IMR-90 (cell line): ENCODE measurements around the gene ITLN2. TPM values are rescaled to one million over a fixed set of nuclear protein-coding genes. Genes with fewer than 3 reads are reported as not detected.

ENCODE experiments used
- ATAC-seq: fragments of 200-7000 bp; cut with Tn5 transposase; 2 replicates; pipeline ENCODE4 v1.9.1; 2020; ENCODE audit warnings: low read depth, mild to moderate bottlenecking, moderate library complexity
- BruUV-seq: library from RNA; stranded (reverse); fragments of 400-500 nt; replicated peaks from 2 replicates; lab custom pipeline; 2021; lab: Mats Ljungman, UMichigan
- CTCF ChIA-PET: fragments of 300-600 bp; formaldehyde crosslinking; extraction: SDS; loops from one replicate; lab custom pipeline; 2021; ENCODE audit warnings: antibody characterized with exemption; lab: Yijun Ruan, JAX
- POLR2A ChIA-PET: fragments of 300-600 bp; sonication (Branson Sonifier 250); formaldehyde crosslinking; loops from one replicate; lab custom pipeline; 2022; ENCODE audit warnings: antibody characterized with exemption; ENCODE audit not compliant: unreplicated experiment; lab: Charles Lee
- DNase-seq: peaks from one replicate; pipeline ENCODE4 v3.0.0; 2013
- H2AFZ ChIP-seq: replicated peaks from 2 replicates; pipeline ENCODE3; 2013; ENCODE audit warnings: low read length, mild to moderate bottlenecking; ENCODE audit not compliant: poor library complexity
- H2AK5ac ChIP-seq: 2 replicates; pipeline ENCODE4 v1.6.1; 2013; ENCODE audit warnings: low read depth, low read length, inconsistent platforms
- H2AK9ac ChIP-seq: replicated peaks from 2 replicates; pipeline ENCODE3; 2013; ENCODE audit warnings: mild to moderate bottlenecking, low read depth, low read length, moderate library complexity; ENCODE audit not compliant: poor library complexity
- H2BK120ac ChIP-seq: 2 replicates; pipeline ENCODE4 v1.6.1; 2013; ENCODE audit warnings: low read depth, low read length, inconsistent platforms
- H2BK15ac ChIP-seq: 3 replicates; pipeline ENCODE4 v1.6.1; 2013; ENCODE audit warnings: low read depth, low read length, inconsistent platforms
- H2BK20ac ChIP-seq: 2 replicates; pipeline ENCODE4 v1.6.1; 2013; ENCODE audit warnings: low read depth, mild to moderate bottlenecking, inconsistent platforms, low read length, moderate library complexity
- H2BK5ac ChIP-seq: 2 replicates; pipeline ENCODE4 v1.6.1; 2013; ENCODE audit warnings: mild to moderate bottlenecking, low read depth, low read length, inconsistent platforms; ENCODE audit not compliant: poor library complexity, severe bottlenecking
- H3K14ac ChIP-seq: replicated peaks from 2 replicates; pipeline ENCODE4 v1.6.1; 2013; ENCODE audit warnings: low read depth, low read length, inconsistent platforms
- H3K18ac ChIP-seq: 2 replicates; pipeline ENCODE4 v1.6.1; 2013; ENCODE audit warnings: low read depth, low read length, control low read depth
- H3K23ac ChIP-seq: 2 replicates; pipeline ENCODE4 v1.6.1; 2013; ENCODE audit warnings: low read depth, low read length, inconsistent platforms
- H3K27ac ChIP-seq: 2 replicates; pipeline ENCODE4 v1.5.1; 2013; ENCODE audit warnings: mild to moderate bottlenecking, control low read depth, low read length; ENCODE audit not compliant: insufficient read depth
- H3K27me3 ChIP-seq: 2 replicates; pipeline ENCODE4 v1.6.1; 2013; ENCODE audit warnings: low read length; ENCODE audit not compliant: control insufficient read depth, insufficient read depth
- H3K36me3 ChIP-seq: 2 replicates; pipeline ENCODE4 v1.6.1; 2013; ENCODE audit warnings: low read length, mixed read lengths; ENCODE audit not compliant: control insufficient read depth, insufficient read depth
- H3K4ac ChIP-seq: 2 replicates; pipeline ENCODE4 v1.6.1; 2013; ENCODE audit warnings: low read depth, low read length, inconsistent platforms
- H3K4me1 ChIP-seq: 2 replicates; pipeline ENCODE4 v1.6.1; 2013; ENCODE audit warnings: low read length, mixed read lengths; ENCODE audit not compliant: control insufficient read depth, insufficient read depth
- H3K4me2 ChIP-seq: 2 replicates; pipeline ENCODE4 v1.6.1; 2013; ENCODE audit warnings: low read depth, mild to moderate bottlenecking, control low read depth, low read length, moderate library complexity
- H3K4me3 ChIP-seq: 2 replicates; pipeline ENCODE4 v1.5.1; 2013; ENCODE audit warnings: low read depth, mild to moderate bottlenecking, control low read depth, low read length, moderate library complexity; ENCODE audit not compliant: insufficient read depth
- H3K56ac ChIP-seq: 2 replicates; pipeline ENCODE4 v1.6.1; 2013; ENCODE audit warnings: low read length, inconsistent platforms; ENCODE audit not compliant: insufficient read depth; ENCODE audit errors: extremely low read depth
- H3K79me1 ChIP-seq, 2 experiments: 2 replicates each; pipeline ENCODE4 v1.6.1; 2013; ENCODE audit warnings: low read length in 2 of 2, inconsistent platforms in 1 of 2, low read depth in 1 of 2
- H3K9ac ChIP-seq: 2 replicates; pipeline ENCODE4 v1.6.1; 2013; ENCODE audit warnings: low read depth, low read length, control low read depth
- H3K9me1 ChIP-seq: 2 replicates; pipeline ENCODE4 v1.6.1; 2013; ENCODE audit warnings: low read length, inconsistent platforms; ENCODE audit not compliant: insufficient read depth
- H3K9me3 ChIP-seq: 2 replicates; pipeline ENCODE4 v1.6.1; 2013; ENCODE audit warnings: low read length; ENCODE audit not compliant: control insufficient read depth, insufficient read depth
- H4K20me1 ChIP-seq: 2 replicates; pipeline ENCODE4 v1.6.1; 2013; ENCODE audit warnings: low read length, inconsistent platforms; ENCODE audit not compliant: insufficient read depth
- H4K5ac ChIP-seq: 2 replicates; pipeline ENCODE4 v1.6.1; 2013; ENCODE audit warnings: mild to moderate bottlenecking, low read depth, low read length, control low read depth
- H4K8ac ChIP-seq, 2 experiments: 2 replicates each; pipeline ENCODE4 v1.6.1; 2013; ENCODE audit warnings: low read depth in 2 of 2, low read length in 2 of 2, control low read depth in 1 of 2, inconsistent platforms in 1 of 2
- H4K91ac ChIP-seq: 2 replicates; pipeline ENCODE4 v1.6.1; 2013; ENCODE audit warnings: low read depth, low read length, inconsistent platforms; ENCODE audit not compliant: insufficient read depth
- CEBPB ChIP-seq: IDR thresholded peaks from 2 replicates; pipeline ENCODE4 v1.6.1; 2012; ENCODE audit warnings: low read depth, low read length, improper control_type of control experiment
- CTCF ChIP-seq: conservative IDR thresholded peaks from 2 replicates; pipeline ENCODE4 v1.5.1; 2012; ENCODE audit warnings: mild to moderate bottlenecking, low read depth, low read length, improper control_type of control experiment
- FOS ChIP-seq: fragments of 150-350 bp; IDR thresholded peaks from 2 replicates; pipeline ENCODE4 v1.6.1; 2016; ENCODE audit warnings: low read depth, low read length
- RAD21 ChIP-seq: IDR thresholded peaks from 2 replicates; pipeline ENCODE4 v1.6.1; 2012; ENCODE audit warnings: low read length, improper control_type of control experiment
- SMC3 ChIP-seq: fragments of 150-350 bp; IDR thresholded peaks from 2 replicates; pipeline ENCODE4 v1.6.1; 2016; ENCODE audit warnings: low read depth, mild to moderate bottlenecking, antibody characterized with exemption, low read length, moderate library complexity
- WGBS, 2 experiments: methylation state at CpG; one replicate each; pipeline versions ENCODE4 v1.1.5 to v1.1.7; 2013; ENCODE audit warnings: missing lambda C conversion rate in 2 of 2; ENCODE audit not compliant: insufficient read length in 1 of 2; ENCODE audit errors: extremely low coverage in 2 of 2; 5-methylcytosine and 5-hydroxymethylcytosine counted together
- dilution Hi-C: fragments of 300-500 bp; cut with HindIII; formaldehyde crosslinking; loops from one replicate; pipeline ENCODE4 v1.14.3; 2018; ENCODE audit warnings: low sequenced_read_pairs; ENCODE audit not compliant: unreplicated experiment
- in situ Hi-C: fragments of 300-500 bp; cut with MboI; formaldehyde crosslinking; loops from 3 replicates; pipeline ENCODE4 v1.14.3; 2019; ENCODE audit warnings: low sequenced_read_pairs, inconsistent platforms, mixed read lengths
- intact Hi-C: fragments of 100-400 bp; cut with micrococcal nuclease; formaldehyde crosslinking; loops from 2 replicates; pipeline ENCODE4 v1.10.0; 2022
- polyA plus RNA-seq, 3 experiments: library from polyadenylated mRNA; depleted of rRNA; stranded (reverse); fragments of >200 nt; gene quantifications; 2 replicates each; pipeline ENCODE4 v1.2.3, GENCODE V29; 2012; ENCODE audit warnings: low replicate concordance in 1 of 3
- total RNA-seq: library from RNA; depleted of rRNA; stranded (reverse); fragments of >200 nt; gene quantifications from 2 replicates; pipeline ENCODE4 v1.2.3, GENCODE V29; 2012

The ITLN2 gene
- total and polyA plus RNA-seq, 2 of the 4 experiments (the other 2 are of a cell fraction), result not detected

GRCh38 chr1:160972939-160973338, 18.3 kb upstream of the ITLN2 start:
- no peak overlapping the region for H2BK15ac ChIP-seq
- H3K4me1 ChIP-seq, result no peaks in the 10 kb centered on the region
- no peak overlapping the region for H3K14ac ChIP-seq
- no peak overlapping the region for H2BK5ac ChIP-seq
- H3K56ac ChIP-seq, result no peak overlapping the region
- no peak overlapping the region for H2AK9ac ChIP-seq
- H2BK120ac ChIP-seq, result no peak overlapping the region
- no peaks in the 10 kb centered on the region for H3K9me1 ChIP-seq
- 50% methylated on average over 2 of the region's 3 CpGs; no CpG with 5 or more reads in 1 of the 2 experiments for WGBS, 2 experiments
- TF ChIP-seq CTCF (no peak), CEBPB (no peak), SMC3 (no peak), RAD21 (no peak), FOS (no peak)
- no peak overlapping the region for H4K5ac ChIP-seq
- no peaks in the 10 kb centered on the region for H3K79me1 ChIP-seq
- ChIA-PET POLR2A (no interaction called here), CTCF (interaction anchor here (1.2 kb wide), 1 partner anchor 18 kb away, joined by 9 read pairs; no protein-coding TSS in a partner anchor)
- ATAC-seq (no peak), DNase-seq (no peak)
- no TSS peak for BruUV-seq
- H2AK5ac ChIP-seq, result no peak overlapping the region
- intact Hi-C loops, result no loop called here
- H3K9me3 ChIP-seq, result no peaks in the 10 kb centered on the region
- dilution Hi-C loops, result no loop called here
- H2AFZ ChIP-seq, result no peak overlapping the region
- H4K91ac ChIP-seq, result no peak overlapping the region
- no peak overlapping the region for H3K4me3 ChIP-seq
- H4K20me1 ChIP-seq, result no peaks in the 10 kb centered on the region
- no peak overlapping the region for H3K23ac ChIP-seq
- H3K27ac ChIP-seq, result no peak overlapping the region
- no peaks in the 10 kb centered on the region for H3K36me3 ChIP-seq
- H3K4me2 ChIP-seq, result no peak overlapping the region
- H4K8ac ChIP-seq, result no peak overlapping the region
- no peak overlapping the region for H3K9ac ChIP-seq
- H3K18ac ChIP-seq, result no peak overlapping the region
- no peak overlapping the region for H2BK20ac ChIP-seq
- in situ Hi-C loops, result no loop called here
- H3K27me3 ChIP-seq, result peaks cover 2% of the 10 kb centered on the region; the same call in 1 of the 2 replicates
- no peak overlapping the region for H3K4ac ChIP-seq
